HG02642 (cell line): ENCODE results near the gene MXD1.
"Not testable (repeated sequence)": the region's sequence is repeated elsewhere in the genome, so short reads cannot be mapped to it uniquely, and the experiment has no call there.

Source experiments
- ATAC-seq: cut with Tn5 transposase; IDR thresholded peaks from one replicate; pipeline ENCODE4 v1.9.1; 2021; ENCODE audit warnings: mild to moderate bottlenecking; ENCODE audit not compliant: unreplicated experiment, poor library complexity

Gene MXD1

DNA sequence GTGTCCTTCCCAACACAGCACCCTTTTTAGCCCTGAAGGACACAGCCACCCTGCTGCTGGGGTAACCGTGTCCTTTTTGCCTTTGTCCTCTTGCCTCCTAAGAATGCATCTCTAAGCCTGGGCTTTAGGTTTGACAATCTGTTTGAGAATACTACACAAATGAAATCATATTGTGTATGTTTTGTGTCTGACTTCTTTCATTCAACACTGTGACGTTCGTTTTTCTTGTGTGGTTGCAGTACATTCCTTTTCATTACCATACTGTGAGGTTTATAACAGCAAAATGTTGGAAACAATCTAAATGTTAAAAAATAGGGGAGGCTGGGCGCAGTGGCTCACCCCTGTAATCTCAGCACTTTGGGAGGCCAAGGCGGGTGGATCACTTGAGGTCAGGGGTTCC is 35.3 kb downstream of the MXD1 start:
- no peak for ATAC-seq

DNA sequence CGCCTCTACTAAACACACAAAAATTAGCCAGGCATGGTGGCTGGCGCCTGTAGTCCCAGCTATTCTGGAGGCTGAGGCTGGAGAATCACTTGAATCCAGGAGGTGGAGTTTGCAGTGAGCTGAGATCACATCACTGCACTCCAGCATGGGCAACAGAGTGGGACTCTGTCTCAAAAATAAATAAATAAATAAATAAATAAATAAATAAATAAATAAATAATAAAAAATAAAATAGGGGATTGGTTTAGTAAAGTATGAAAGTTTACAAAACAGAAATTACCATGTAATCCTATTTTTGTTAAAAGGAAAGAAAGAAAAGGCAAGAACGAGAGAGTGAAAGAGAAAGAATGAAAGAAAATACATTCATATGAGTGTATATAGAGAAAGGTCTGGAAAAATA is 35.8 kb downstream of the MXD1 start:
- not testable (repeated sequence) for ATAC-seq

DNA sequence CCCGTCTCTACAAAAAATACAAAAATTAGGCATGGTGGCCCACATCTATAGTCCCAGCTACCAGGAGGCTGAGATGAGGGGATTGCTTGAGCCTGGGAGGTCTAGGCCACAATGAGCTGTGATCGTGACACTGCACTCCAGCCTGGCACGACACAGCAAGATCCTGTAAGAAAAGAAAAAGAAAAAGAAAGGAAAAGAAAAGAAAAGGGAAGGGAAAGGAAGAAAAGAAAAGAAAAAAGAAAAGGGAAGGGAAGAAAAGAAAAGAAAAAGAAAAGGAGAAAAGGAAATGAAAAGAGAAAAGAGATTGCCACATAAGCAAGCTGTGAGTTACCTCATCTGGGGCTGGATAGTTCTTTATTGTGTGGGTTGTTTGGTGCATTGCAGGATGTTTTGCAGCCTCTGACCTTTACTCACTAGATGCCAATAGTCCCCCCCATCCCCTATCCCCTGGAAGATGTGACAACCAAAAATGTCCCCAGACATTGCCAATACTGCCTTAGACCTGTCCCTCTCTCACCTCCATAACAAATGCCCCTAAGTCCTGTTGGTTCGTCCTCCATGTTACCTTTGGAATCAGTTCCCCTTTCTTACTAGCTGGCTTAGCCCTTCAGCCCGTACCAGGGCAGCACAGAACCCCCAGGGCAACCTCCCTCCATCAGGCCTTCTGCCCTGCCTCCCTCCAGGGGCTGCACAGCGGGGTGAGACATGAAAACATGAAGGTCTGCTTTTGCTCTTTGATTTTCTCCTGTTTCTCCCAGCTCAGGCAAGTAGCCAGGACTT is 37.6 kb downstream of the MXD1 start:
- no peak for ATAC-seq

DNA sequence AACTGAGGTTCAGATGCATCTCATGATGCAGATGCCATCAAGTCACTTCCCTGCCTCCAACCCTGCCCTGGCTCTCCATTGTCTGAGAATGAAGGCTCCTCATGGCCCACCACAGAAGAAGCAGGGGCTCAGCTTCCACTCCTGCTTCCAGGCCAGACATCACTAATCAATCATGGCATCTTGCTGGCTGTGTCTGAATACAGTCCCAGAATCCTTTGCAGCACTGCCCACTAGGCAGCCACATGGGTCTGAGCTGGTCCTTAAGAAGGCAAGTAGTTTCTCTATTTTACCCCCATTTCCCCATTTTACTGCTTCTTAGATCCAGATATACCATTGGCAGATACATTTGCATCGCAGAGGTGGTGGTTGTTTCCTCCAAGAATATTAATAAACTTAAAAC is 39.2 kb downstream of the MXD1 start:
- ATAC-seq = no peak

DNA sequence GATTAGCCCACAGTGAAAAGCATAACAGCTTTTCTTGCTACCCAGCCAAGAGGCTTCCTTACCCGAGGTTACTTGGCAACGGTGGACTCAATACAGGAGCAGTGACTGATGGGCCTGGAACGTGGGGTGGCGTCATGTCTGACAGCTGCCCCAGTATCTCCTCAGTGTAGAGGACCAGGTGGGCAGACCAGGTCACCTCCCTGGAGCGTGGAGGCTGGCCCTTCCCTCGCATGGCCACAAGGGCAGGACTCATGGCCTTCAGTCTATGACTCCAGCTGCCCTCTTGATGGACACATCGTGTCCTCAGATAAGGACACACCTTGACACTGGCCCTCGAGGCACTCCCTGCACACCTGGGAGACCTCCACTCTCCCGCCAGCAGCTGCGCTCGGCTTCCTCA is 40.1 kb downstream of the MXD1 start:
- no peak for ATAC-seq

DNA sequence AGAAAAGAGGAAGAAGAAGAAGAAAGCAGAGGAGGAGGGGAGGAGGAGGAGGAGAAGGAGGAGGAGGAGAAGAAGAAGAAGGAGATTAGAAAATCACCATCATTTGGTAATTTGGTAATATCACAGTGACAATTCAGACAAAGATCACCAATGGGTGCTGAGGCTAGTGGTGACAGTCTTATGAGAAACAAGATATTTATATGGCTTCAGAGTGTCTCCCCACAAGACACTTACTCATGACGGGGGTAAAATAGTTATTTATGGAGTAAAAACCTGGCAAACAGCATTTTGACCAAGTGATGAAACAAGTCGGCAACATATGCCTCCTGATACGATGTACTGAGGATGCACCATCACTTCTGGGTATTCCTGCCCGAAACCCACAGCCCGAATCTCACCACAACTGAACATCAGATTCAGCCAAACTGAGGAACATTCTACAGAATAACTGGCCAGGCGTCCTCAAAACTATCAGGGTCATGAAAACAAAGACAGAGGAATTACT is 41.6 kb downstream of the MXD1 start:
- no peak for ATAC-seq

DNA sequence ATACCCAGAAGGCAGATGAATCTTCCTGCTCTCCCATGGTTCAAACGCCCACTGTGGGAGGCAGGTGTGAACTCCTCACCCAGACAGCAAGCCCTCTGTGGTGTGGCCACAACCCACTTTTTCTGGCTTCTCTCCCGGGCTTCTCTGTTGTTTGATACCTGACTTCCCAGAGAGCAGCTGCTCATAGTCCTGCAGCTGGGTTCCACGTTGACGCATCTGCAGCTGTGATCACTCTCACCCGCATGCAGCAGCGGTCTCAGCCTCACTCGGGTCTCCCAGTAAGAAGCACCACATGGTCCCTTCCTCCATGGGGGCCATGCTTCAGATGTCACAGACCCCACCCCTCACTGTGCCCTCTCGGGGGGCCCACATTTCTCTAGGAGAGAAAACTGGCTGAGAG is 43.1 kb downstream of the MXD1 start:
- no peak for ATAC-seq

DNA sequence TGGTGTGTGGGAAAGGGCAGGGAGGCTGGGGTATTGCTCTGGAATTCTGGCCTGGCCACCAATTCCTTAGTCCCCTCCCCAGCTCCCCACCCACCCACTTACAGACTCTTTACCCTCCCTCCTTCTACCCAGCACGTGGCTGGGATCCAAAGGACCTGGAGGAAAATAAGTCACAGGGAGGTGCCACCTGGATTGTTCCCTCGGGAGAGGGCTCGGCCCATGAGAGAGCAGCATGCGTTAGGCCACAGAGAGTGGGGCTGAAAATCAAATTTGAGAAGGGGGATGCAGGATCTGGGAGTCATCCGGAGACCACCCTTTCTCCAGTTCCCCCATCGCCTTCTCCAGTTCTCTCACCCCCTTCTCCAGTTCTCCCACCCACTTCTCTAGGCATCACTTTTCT is 43.6 kb downstream of the MXD1 start:
- ATAC-seq = no peak

DNA sequence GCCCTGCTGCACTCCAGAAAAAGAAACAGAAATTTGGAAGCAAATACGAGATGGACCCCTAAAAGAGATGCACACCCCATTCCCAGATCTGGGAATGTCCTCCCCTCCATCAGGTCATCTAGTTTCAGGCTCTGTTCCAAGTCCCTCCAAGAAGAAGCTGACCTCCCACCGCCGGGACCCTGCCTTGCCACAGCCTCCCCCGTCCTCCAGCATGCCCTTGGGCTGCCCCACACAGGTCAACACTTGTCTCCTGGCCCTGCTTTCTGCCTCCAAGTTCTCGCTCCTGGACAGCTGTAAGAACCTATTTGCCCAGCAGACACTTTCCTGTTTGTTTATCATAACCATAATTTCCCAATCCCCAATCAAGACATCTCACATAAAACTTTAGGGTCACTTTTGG is 44.5 kb downstream of the MXD1 start:
- no peak for ATAC-seq

DNA sequence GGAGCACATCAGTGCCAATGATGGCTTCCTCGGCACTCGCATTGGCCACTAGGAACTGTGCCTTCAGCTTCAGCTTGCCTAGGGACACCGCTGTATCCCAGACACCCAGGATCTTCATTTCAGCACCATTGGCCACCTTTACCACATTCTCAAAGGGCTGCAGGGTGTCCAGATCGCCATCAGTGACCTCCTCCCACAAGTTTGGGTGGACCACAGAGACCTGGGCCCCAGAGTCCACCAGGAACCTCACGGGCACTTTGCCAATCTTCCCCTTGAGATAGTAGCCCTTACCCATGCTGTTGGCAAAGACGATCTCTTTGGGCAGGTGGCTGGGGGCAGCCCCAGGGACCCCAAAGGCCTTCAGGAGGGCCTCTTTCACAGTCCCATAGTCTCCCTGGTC is 45.9 kb downstream of the MXD1 start:
- ATAC-seq = no peak

DNA sequence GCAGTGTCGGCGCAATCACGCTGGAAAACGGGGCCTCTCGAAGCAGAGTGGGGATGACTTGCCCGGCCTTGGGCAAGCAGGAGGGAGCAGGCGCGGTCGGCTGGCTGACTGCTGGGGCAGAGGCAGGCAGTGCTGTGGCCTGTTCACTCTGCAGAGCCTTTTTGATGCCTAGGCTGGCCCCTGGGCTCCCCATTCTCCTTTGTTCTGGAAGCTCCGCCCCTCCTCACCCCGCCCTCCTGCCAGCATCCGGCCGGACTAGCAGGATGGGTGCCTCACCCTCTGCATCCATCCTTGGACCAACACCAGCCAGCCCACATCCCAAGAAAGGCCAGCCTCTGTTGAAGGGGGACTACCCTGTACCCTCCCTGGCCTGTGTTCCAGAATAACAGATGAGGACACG is 46.6 kb downstream of the MXD1 start, which contains the start of gene ASPRV1:
Gene ASPRV1, minus strand, starts transcription at position 136 of the 400 bp plus-strand sequence. CDS start 195 bp downstream, outside the sequence.
- ATAC-seq = no peak

DNA sequence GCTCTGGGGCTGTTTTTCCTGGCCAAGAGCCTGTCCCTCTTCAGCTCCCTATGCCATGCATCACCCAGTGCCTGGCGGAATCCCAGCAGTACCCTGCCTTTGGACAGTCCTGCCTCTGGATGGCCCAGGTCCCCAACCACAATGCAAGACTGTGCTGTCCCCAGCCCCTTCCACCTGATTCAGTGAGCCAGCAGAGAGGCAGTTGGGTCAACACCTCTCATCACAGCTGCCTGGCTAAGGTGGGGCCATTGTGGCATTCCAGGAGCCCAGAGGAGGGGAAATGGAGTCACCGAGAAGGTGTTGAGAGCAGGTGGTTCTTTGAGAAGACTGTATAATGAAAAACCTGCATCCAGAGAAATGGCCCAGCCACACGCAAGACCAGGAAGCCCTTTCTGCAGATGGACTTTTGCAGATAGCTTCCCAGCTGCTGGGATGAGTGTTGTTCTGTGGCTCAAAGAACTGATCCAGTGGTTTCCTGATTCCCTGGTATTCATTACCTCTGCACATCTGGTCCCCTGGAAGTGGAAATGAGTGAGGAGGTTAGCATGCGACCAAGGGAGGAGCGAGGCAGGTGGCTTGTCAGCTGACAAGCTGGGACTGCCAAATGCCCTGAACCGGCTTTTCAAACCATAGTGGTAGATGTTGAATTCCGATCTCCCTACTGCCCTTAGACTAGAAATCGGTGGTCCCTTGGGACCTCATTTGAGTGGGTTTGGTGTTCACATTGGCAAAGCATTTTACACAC is 48.2 kb downstream of the MXD1 start:
- ATAC-seq = no peak

DNA sequence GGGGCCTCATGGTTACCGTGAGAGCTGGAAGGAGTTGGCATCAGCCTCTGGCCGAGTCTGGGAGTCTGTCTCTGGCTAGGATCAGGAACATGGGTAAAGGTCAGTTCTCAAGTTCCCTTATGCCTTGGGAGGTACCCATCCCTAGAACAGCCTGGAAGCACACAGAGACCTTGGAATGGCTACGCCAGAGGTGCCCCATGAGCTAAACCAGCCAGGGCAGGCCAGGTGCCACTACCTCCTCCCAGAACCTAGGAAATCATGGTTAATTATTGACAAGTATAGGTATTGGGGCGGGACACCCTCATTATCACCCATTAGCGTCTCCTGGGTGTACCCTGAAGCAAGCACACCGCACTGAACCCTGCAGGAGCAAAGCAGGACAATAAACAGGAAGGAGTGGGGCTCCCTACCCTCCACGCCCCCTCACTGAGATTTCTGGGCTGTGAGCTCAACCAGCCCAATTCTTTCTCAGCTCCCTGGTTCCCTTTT is 49.5 kb downstream of the MXD1 start:
- no peak for ATAC-seq

DNA sequence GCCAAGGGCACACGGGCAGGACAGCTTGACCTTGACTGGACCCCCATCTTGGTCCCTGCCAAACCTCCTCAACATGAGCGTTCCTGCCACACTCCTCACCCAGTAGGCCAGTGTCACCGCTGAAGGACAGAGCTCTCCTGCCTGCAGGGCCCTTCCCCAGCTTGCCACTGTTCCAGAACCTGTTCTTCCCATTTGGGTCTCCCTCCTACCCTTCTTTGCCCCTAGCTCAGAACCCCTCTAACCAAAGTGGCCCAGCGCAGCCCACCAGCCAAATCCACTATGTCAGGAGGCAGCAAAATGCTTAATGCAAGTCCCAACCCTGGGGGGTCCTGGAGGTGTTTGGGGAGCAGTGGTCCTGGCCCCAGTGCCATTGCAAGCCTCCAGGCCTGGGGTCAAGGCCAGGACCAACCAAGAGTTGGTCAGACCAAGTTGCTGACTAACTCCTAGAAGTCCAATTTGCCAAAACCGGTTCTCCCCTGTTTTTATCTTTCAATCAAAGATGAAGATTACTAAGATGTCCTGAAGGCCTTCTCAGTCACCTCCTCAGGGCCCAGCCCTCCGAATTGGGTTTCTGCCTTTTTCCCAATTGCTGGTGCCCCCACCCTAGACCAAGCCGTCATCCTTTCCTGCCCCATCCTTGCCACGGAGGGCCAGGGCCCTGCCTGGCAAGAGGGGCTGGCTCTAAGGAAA is 51.0 kb downstream of the MXD1 start:
- no peak for ATAC-seq

DNA sequence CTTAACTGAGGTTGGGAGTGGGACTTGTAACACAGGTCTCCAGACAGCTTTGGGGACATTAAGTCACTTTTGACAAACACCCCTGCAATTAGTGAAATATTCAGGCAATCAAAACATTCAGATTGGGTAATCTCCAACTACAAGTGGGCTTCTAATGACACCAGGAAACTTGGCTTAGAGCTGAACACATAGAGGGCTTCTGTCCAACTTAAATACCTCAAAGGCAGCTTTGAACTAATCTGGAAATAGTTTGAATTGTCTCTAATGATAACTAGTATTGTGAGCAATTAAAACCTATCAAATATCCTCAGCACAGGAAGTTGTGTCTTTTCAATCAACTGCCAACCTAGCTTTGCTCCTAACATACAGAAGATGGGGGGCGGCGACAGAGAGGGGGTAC is 51.6 kb downstream of the MXD1 start:
- no peak for ATAC-seq

DNA sequence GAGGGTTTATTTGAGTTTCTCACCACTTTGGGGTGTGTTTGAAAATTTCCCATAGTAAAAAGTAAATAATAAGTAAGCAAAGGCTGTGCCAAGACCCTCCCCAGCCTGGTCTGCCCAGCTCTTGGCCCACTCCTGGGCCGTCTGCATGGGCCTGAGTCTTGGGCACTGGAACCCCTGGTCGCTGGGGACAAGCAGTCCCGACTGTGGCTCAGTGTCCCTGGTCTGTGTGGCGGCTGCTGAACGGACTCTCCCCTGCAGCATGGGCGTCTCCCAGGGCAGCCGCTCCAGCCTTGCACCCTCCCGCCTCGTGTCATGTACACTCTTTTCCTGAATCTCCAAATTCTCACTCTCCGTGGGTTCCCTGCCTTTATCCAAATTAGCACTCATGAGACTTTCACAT is 53.7 kb downstream of the MXD1 start:
- no peak for ATAC-seq

DNA sequence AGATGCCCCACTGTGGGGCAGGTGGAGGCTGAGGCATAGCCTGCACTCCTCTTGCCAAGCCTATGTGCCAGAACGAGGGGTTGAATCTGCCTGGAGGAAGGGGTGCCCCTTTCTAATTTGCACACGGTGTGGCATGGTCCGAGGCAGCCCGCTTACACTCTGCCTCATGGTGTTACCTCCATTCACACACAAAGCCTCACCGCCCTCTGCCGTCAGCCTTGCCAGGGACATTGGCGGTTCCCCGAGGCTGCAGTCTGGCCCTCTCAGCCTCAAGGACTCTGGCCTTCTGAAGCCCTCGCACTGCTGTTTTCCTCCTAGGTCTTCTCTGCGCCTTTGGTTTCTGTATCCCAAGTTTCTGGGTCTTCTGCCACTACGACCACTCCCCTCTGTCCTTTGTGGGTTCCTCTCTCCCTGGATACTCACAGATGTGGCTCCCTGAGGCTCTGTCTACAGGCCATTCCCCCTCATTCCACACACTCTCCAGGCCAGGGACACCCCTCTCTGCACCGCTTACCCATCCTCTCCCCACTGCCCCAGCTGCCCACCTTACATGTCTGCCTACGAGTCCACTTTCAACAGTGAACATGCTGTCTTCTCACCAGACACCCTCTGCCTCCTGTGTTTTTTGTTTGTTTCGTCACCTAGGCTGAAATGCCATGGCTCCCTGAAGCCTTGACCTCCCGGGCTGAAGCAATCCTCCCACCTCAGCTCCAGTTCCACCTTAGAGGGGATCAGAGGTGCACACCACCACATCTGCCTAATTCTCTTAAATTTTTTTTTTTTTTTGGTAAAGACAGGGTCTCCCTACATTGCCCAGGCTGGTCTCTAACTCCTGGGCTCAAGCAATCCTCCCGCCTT is 54.4 kb downstream of the MXD1 start:
- no peak for ATAC-seq

DNA sequence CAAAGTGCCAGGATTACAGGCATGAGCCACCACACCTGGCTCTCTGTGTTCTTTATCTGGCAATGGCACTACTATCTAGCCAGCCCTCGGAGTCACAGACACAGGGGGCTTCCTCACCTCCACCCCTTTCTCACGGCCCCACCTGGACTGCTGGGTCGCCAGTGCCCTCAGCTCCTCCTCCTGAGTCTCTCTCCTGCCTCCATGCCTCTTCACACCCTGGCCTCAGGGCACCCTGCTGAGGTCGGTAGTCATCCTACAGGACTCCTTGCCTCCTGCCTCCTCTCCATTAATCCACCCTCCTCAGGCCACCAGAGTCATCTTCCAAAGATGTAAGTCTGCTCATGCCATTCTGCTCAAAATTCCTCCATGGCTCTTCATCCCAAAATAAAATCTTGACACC is 55.1 kb downstream of the MXD1 start:
- ATAC-seq = no peak

DNA sequence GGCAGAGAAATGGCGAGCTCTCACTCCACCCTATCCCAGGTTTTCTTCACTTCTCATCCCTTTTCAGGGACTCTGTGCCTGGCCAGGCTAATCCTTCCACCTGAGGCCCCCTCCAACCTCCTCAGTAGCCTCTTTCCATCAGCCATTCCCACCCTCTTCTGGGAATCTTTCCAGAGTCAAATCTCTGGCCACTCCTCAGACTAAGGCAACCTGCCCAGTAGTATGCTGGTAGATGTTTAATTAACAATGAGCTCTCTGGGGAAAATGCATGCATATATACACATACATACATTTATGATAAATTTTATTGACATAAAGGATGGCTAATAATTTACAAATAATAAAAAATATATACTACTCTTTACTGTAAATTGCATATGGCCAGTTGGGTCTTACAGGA is 57.9 kb downstream of the MXD1 start:
- no peak for ATAC-seq

DNA sequence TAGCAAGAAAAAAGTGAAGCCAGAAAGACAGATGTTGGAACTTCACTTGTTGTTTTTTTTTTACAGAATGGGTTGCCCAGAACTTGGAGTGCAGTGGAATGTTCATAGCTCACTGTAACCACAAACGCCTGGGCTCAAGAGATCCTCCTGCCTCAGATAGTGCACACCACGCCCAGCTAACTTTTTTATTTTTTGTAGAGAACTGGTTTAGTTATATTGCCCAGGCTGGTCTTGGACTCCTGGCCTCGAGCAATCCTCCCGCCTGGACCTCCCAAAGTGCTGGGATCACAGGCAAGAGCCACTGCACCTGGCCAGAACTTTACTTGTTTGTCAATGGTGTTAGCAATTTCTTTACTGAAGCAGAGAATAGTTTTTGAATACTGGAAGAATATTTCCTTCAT is 58.4 kb downstream of the MXD1 start:
- ATAC-seq = no peak
